HCT116 (cell line): ENCODE results near the gene C14orf180. TPM values are rescaled to one million over a fixed set of nuclear protein-coding genes. Genes with fewer than 3 reads are reported as not detected.

Source experiments
- ATAC-seq: fragments of 200-7000 bp; cut with Tn5 transposase; 2 replicates; pipeline ENCODE4 v1.9.1; 2020; ENCODE audit warnings: mild to moderate bottlenecking, moderate library complexity
- BruUV-seq: library from RNA; stranded (reverse); fragments of 400-500 nt; replicated peaks from 2 replicates; lab custom pipeline; 2021; lab: Mats Ljungman, UMichigan
- CTCF ChIA-PET: fragments of 300-600 bp; sonication (Branson Sonifier 250); formaldehyde crosslinking; loops from one replicate; lab custom pipeline; 2021; ENCODE audit warnings: antibody characterized with exemption; lab: Charles Lee
- POLR2A ChIA-PET: fragments of 300-600, 350-600 bp; sonication (Branson Sonifier 250); formaldehyde crosslinking; loops from one replicate; lab custom pipeline; 2021; ENCODE audit warnings: antibody characterized with exemption; lab: Charles Lee
- RAD21 ChIA-PET, 2 experiments: fragments of 300-600 bp; sonication (Branson Sonifier 250); formaldehyde crosslinking; loops; one replicate each; lab custom pipeline; 2023; ENCODE audit warnings: low total read pairs in 2 of 2; ENCODE audit not compliant: uncharacterized antibody in 2 of 2, unreplicated experiment in 2 of 2, low non-redundant PET in 1 of 2; lab: Charles Lee
- DNase-seq: peaks from one replicate; pipeline ENCODE4 v3.0.0-alpha.2; 2010; ENCODE audit warnings: low read depth, low spot score
- H2AFZ ChIP-seq: fragments of 200-600 bp; shearing (Covaris generic), sonication (generic); 2 replicates; pipeline ENCODE4 v1.6.1; 2017; ENCODE audit warnings: low read depth, mixed run types, mixed read lengths, antibody characterized with exemption, low read length; ENCODE audit not compliant: poor library complexity, severe bottlenecking
- H3K27ac ChIP-seq: 2 replicates; pipeline ENCODE4 v1.5.1; 2012; ENCODE audit warnings: low read depth, low read length
- H3K27me3 ChIP-seq: fragments of 200-600 bp; sonication (generic); 2 replicates; pipeline ENCODE4 v1.6.1; 2016; ENCODE audit warnings: mixed run types, low read length, mixed read lengths; ENCODE audit not compliant: insufficient read depth
- H3K36me3 ChIP-seq, 2 experiments: fragments of 200-500 bp in 1 of 2; fragments of 200-600 bp in 1 of 2; sonication (Bioruptor generic) in 1 of 2; sonication (generic) in 1 of 2; 2 replicates each; pipeline versions ENCODE4 v1.5.1 to v1.6.1; 2014 to 2016; ENCODE audit warnings: low read length in 2 of 2, inconsistent platforms in 1 of 2, mixed read lengths in 1 of 2, mixed run types in 1 of 2; ENCODE audit not compliant: insufficient read depth in 2 of 2, control insufficient read depth in 1 of 2
- H3K4me1 ChIP-seq, 2 experiments: fragments of 200-600 bp in 1 of 2; sonication (generic) in 1 of 2; 2 replicates each; pipeline versions ENCODE4 v1.5.1 to v1.6.1; 2012 to 2017; ENCODE audit warnings: low read length in 2 of 2, inconsistent platforms in 1 of 2, mild to moderate bottlenecking in 1 of 2, mixed read lengths in 1 of 2, mixed run types in 1 of 2, moderate library complexity in 1 of 2; ENCODE audit not compliant: insufficient read depth in 2 of 2, control insufficient read depth in 1 of 2
- H3K4me2 ChIP-seq: fragments of 200-600 bp; sonication (generic); 2 replicates; pipeline ENCODE4 v1.6.1; 2017; ENCODE audit warnings: mixed run types, low read length, mixed read lengths
- H3K4me3 ChIP-seq, 2 experiments: fragments of 200-600 bp in 1 of 2; sonication (generic) in 1 of 2; replicated peaks in 1 of 2; 2 replicates each; pipeline ENCODE4 v1.5.1; 2011 to 2016; ENCODE audit warnings: low read length in 2 of 2, control low read depth in 1 of 2, low read depth in 1 of 2, mild to moderate bottlenecking in 1 of 2, mixed read lengths in 1 of 2, mixed run types in 1 of 2
- H3K79me2 ChIP-seq: fragments of 200-600 bp; sonication (generic); 2 replicates; pipeline ENCODE4 v1.6.1; 2017; ENCODE audit warnings: mild to moderate bottlenecking, mixed run types, low read length, moderate library complexity, mixed read lengths; ENCODE audit not compliant: insufficient read depth
- H3K9ac ChIP-seq: fragments of 200-600 bp; sonication (generic); 2 replicates; pipeline ENCODE4 v1.6.1; 2016; ENCODE audit warnings: low read length, mixed read lengths
- H3K9me2 ChIP-seq: fragments of 200-600 bp; sonication (generic), shearing (Covaris generic); 2 replicates; pipeline ENCODE4 v1.6.1; 2017; ENCODE audit warnings: mixed run types, mild to moderate bottlenecking, moderate library complexity; ENCODE audit not compliant: insufficient read depth
- H3K9me3 ChIP-seq, 2 experiments: fragments of 200-500 bp in 1 of 2; fragments of 200-600 bp in 1 of 2; sonication (Bioruptor generic) in 1 of 2; sonication (generic) in 1 of 2; 2 replicates each; pipeline ENCODE4 v1.6.1; 2014 to 2017; ENCODE audit warnings: low read length in 2 of 2, mixed read lengths in 2 of 2, inconsistent platforms in 1 of 2, low read depth in 1 of 2, mild to moderate bottlenecking in 1 of 2, mixed run types in 1 of 2, moderate library complexity in 1 of 2; ENCODE audit not compliant: control insufficient read depth in 1 of 2, insufficient read depth in 1 of 2
- H4K20me1 ChIP-seq: fragments of 200-600 bp; sonication (generic), shearing (Covaris generic); 2 replicates; pipeline ENCODE4 v1.6.1; 2017; ENCODE audit warnings: mixed run types, mild to moderate bottlenecking, moderate library complexity; ENCODE audit not compliant: insufficient read depth
- CBX3 ChIP-seq: IDR thresholded peaks from 2 replicates; pipeline ENCODE4 v1.6.1; 2012; ENCODE audit warnings: low read depth
- CEBPB ChIP-seq: IDR thresholded peaks from 2 replicates; pipeline ENCODE4 v1.6.1; 2012; ENCODE audit warnings: low read depth
- EGR1 ChIP-seq: IDR thresholded peaks from 2 replicates; pipeline ENCODE4 v1.6.1; 2012; ENCODE audit warnings: low read depth
- ELF1 ChIP-seq: IDR thresholded peaks from 2 replicates; pipeline ENCODE4 v1.6.1; 2012; ENCODE audit warnings: low read depth, borderline replicate concordance
- EZH2phosphoT487 ChIP-seq: fragments of 200-600 bp; IDR thresholded peaks from 2 replicates; pipeline ENCODE4 v1.6.1; 2018; ENCODE audit warnings: antibody characterized with exemption, borderline replicate concordance
- FOSL1 ChIP-seq: IDR thresholded peaks from 2 replicates; pipeline ENCODE4 v1.6.1; 2012; ENCODE audit warnings: low read depth
- JUND ChIP-seq: IDR thresholded peaks from 2 replicates; pipeline ENCODE4 v1.6.1; 2012
- POLR2AphosphoS5 ChIP-seq: IDR thresholded peaks from 2 replicates; pipeline ENCODE4 v1.6.1; 2011; ENCODE audit warnings: mild to moderate bottlenecking, low read depth, low read length, moderate library complexity
- RAD21 ChIP-seq: IDR thresholded peaks from 2 replicates; pipeline ENCODE4 v1.6.1; 2012; ENCODE audit warnings: low read depth, mild to moderate bottlenecking
- SP1 ChIP-seq: IDR thresholded peaks from 2 replicates; pipeline ENCODE4 v1.6.1; 2012; ENCODE audit warnings: low read depth
- TCF7L2 ChIP-seq: IDR thresholded peaks from 2 replicates; pipeline ENCODE4 v1.7.0; 2011; ENCODE audit warnings: borderline replicate concordance, inconsistent platforms; ENCODE audit not compliant: insufficient read depth, insufficient read length; ENCODE audit errors: extremely low read depth
- ZNF274 ChIP-seq: fragments of 200-500 bp; sonication (Bioruptor generic); IDR thresholded peaks from 2 replicates; pipeline ENCODE4 v1.6.1; 2014; ENCODE audit warnings: mild to moderate bottlenecking, low read depth, low read length, inconsistent platforms
- intact Hi-C: fragments of 100-400 bp; cut with micrococcal nuclease; formaldehyde crosslinking; loops from 2 replicates; pipeline ENCODE4 v1.10.0; 2022
- total RNA-seq: library from RNA; stranded (reverse); gene quantifications from one replicate; pipeline ENCODE4 v1.2.1, GENCODE V29; 2021; ENCODE audit not compliant: unreplicated experiment
- TF ChIP-seq, protein P1 (sequence below), 3 experiments: fragments of 200-600 bp in 1 of 3; sonication (generic) in 1 of 3; IDR thresholded peaks in 2 of 3; conservative IDR thresholded peaks in 1 of 3; 2 replicates each; pipeline ENCODE4 v1.5.1; 2012 to 2017; ENCODE audit warnings: low read depth in 2 of 3, low read length in 2 of 3, antibody characterized with exemption in 1 of 3, borderline replicate concordance in 1 of 3, control low read depth in 1 of 3, mild to moderate bottlenecking in 1 of 3, mixed read lengths in 1 of 3, mixed run types in 1 of 3, moderate library complexity in 1 of 3; ENCODE audit not compliant: insufficient read depth in 1 of 3

The C14orf180 gene
- total RNA-seq, 1 experiment from 2014 or later: not detected

GRCh38 chr14:104596927-104597351 lies 17.4 kb downstream of the C14orf180 start:
- Histone ChIP-seq H3K4me1 (no peaks in the 10 kb centered on the region), H3K9me3 (no peaks in the 10 kb centered on the region), H3K4me3 (no peak overlapping the region), H3K9me2 (no peaks in the 10 kb centered on the region), H3K27ac (no peak overlapping the region), H3K79me2 (no peaks in the 10 kb centered on the region), H3K36me3 (no peaks in the 10 kb centered on the region), H4K20me1 (no peaks in the 10 kb centered on the region), H3K4me2 (no peak overlapping the region), H2AFZ (no peak overlapping the region), H3K9ac (no peak overlapping the region), H3K27me3 (no peaks in the 10 kb centered on the region; the same call in 1 of the 2 replicates)
- no peak for TF ChIP-seq FOSL1
- TF ChIP-seq ZNF274: no peak
- TF ChIP-seq TCF7L2: no peak
- TF ChIP-seq EZH2phosphoT487: no peak
- TF ChIP-seq, protein P1, sequence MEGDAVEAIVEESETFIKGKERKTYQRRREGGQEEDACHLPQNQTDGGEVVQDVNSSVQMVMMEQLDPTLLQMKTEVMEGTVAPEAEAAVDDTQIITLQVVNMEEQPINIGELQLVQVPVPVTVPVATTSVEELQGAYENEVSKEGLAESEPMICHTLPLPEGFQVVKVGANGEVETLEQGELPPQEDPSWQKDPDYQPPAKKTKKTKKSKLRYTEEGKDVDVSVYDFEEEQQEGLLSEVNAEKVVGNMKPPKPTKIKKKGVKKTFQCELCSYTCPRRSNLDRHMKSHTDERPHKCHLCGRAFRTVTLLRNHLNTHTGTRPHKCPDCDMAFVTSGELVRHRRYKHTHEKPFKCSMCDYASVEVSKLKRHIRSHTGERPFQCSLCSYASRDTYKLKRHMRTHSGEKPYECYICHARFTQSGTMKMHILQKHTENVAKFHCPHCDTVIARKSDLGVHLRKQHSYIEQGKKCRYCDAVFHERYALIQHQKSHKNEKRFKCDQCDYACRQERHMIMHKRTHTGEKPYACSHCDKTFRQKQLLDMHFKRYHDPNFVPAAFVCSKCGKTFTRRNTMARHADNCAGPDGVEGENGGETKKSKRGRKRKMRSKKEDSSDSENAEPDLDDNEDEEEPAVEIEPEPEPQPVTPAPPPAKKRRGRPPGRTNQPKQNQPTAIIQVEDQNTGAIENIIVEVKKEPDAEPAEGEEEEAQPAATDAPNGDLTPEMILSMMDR (IDR thresholded peaks at IDR 0.05 in 2 of 3, conservative IDR thresholded peaks at IDR 0.05 in 1 of 3; ENCODE audit: borderline replicate concordance in 1 of 3, insufficient read depth in 1 of 3, low read depth in 2 of 3, low read length in 2 of 3): no peak
- no peak for TF ChIP-seq CEBPB
- TF ChIP-seq POLR2AphosphoS5: no peak
- no peak for TF ChIP-seq EGR1
- no peak for TF ChIP-seq SP1
- DNase-seq: no peak
- no peak for ATAC-seq
- BruUV-seq: no TSS peak
- CTCF ChIA-PET: no interaction called here
- POLR2A ChIA-PET: no interaction called here
- RAD21 ChIA-PET: no interaction called here
- intact Hi-C loops: no loop called here

GRCh38 chr14:104597576-104597975 lies 18.0 kb downstream of the C14orf180 start:
- Histone ChIP-seq H3K9ac (no peak overlapping the region), H3K9me2 (no peaks in the 10 kb centered on the region), H3K27me3 (no peaks in the 10 kb centered on the region; the same call in 1 of the 2 replicates), H3K4me2 (no peak overlapping the region), H3K36me3 (no peaks in the 10 kb centered on the region), H2AFZ (no peak overlapping the region), H4K20me1 (no peaks in the 10 kb centered on the region), H3K4me3 (no peak overlapping the region), H3K4me1 (no peaks in the 10 kb centered on the region), H3K79me2 (no peaks in the 10 kb centered on the region), H3K27ac (no peak overlapping the region), H3K9me3 (no peaks in the 10 kb centered on the region)
- ATAC-seq (no peak), DNase-seq (no peak)
- ChIA-PET CTCF (no interaction called here), RAD21 (no interaction called here), POLR2A (no interaction called here)
- intact Hi-C loops: no loop called here
- no TSS peak for BruUV-seq
- no peak for TF ChIP-seq CBX3
- no peak for TF ChIP-seq JUND
- no peak for TF ChIP-seq RAD21
- TF ChIP-seq ELF1: no peak
- TF ChIP-seq SP1: no peak
- TF ChIP-seq, all 23 proteins: peak for 0
